GM12892 (cell line): ENCODE measurements around the gene SLC2A4RG.

Source experiments
- DNase-seq: peaks from one replicate; pipeline ENCODE4 v3.0.0; 2011; ENCODE audit not compliant: insufficient read length
- FAIRE-seq: peaks from 2 replicates; lab custom pipeline; 2011; peaks lifted over from hg19 to GRCh38; lab: Jason Lieb, UNC
- POLR2A ChIP-seq: IDR thresholded peaks from 2 replicates; pipeline ENCODE4 v1.6.1; 2011; ENCODE audit warnings: low read depth, low read length, control low read depth
- POLR2AphosphoS5 ChIP-seq: IDR thresholded peaks from 2 replicates; pipeline ENCODE4 v1.6.1; 2011; ENCODE audit warnings: low read depth, low read length, control low read depth
- TAF1 ChIP-seq: IDR thresholded peaks from 2 replicates; pipeline ENCODE4 v1.6.1; 2011; ENCODE audit warnings: low read depth, mild to moderate bottlenecking, control low read depth, low read length, borderline replicate concordance

The SLC2A4RG gene

DNA sequence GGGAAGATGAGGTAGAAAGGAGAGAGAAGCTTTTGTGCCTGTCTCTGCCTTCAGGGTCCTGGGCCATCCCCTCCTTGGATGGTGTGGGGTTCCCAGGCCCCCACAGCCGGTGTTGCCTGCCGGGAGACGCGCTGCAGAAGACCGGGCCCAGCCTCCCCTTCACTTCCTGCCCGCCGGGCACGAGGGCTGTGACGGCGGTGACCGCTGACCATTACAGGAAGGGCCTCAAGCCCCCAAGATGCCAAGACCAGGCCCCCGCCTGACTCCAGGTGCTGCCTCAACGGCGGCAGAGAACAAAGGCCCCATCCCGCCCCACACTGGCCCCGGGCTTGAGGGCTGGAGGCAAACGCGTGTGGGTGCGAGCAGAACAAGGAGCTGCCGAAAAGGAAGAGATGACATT lies 53.3 kb downstream of the SLC2A4RG start:
- FAIRE-seq (no peak), DNase-seq (no peak)
- TF ChIP-seq POLR2AphosphoS5 (no peak), POLR2A (no peak), TAF1 (no peak)
